Effector memory CD4-positive, alpha-beta T cell (primary cell): ENCODE measurements around the gene POU2F3.

ENCODE experiments used
- DNase-seq, 3 donors: peaks; one replicate each; pipeline ENCODE4 v3.0.0-alpha.2; 2020
- H3K27ac ChIP-seq: 2 replicates; pipeline ENCODE4 v1.7.0; 2013; ENCODE audit warnings: mild to moderate bottlenecking, low read length, moderate library complexity; ENCODE audit not compliant: insufficient read depth, poor library complexity, severe bottlenecking
- H3K27me3 ChIP-seq: replicated peaks from 2 replicates; pipeline ENCODE4 v1.7.0; 2013; ENCODE audit warnings: mild to moderate bottlenecking, low read length; ENCODE audit not compliant: insufficient read depth, control insufficient read depth, poor library complexity, severe bottlenecking
- H3K36me3 ChIP-seq: 2 replicates; pipeline ENCODE4 v1.7.0; 2013; ENCODE audit warnings: mild to moderate bottlenecking, low read length, moderate library complexity; ENCODE audit not compliant: control insufficient read depth, insufficient read depth
- H3K4me1 ChIP-seq: 2 replicates; pipeline ENCODE4 v1.7.0; 2013; ENCODE audit warnings: low read length, mild to moderate bottlenecking; ENCODE audit not compliant: control insufficient read depth, insufficient read depth, poor library complexity, severe bottlenecking
- H3K4me3 ChIP-seq: 2 replicates; pipeline ENCODE4 v1.7.0; 2013; ENCODE audit warnings: low read length, low read depth, mild to moderate bottlenecking; ENCODE audit not compliant: insufficient read depth, poor library complexity, severe bottlenecking
- H3K9me3 ChIP-seq: 2 replicates; pipeline ENCODE4 v1.7.0; 2013; ENCODE audit warnings: mild to moderate bottlenecking, low read length, moderate library complexity; ENCODE audit not compliant: control insufficient read depth

The POU2F3 gene

DNA sequence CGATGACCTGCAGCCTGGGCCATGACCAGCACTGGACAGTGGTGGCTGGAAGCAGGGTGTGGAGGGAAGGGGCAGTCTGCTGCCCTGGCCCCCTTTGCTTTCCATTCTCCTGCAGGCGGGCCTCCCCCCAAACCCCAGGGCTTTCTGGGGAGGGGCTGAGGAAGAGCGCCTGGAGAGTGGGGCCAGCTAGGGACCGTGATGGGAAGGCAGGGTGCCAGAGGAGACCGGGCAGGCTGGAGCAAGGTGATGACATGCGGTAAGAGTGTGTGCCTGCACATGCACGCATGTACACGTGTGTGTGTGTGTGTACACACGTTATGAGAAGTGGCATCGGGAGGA, 21.3 kb upstream of the POU2F3 start:
- no peaks in the 10 kb centered on the region for H3K36me3 ChIP-seq

DNA sequence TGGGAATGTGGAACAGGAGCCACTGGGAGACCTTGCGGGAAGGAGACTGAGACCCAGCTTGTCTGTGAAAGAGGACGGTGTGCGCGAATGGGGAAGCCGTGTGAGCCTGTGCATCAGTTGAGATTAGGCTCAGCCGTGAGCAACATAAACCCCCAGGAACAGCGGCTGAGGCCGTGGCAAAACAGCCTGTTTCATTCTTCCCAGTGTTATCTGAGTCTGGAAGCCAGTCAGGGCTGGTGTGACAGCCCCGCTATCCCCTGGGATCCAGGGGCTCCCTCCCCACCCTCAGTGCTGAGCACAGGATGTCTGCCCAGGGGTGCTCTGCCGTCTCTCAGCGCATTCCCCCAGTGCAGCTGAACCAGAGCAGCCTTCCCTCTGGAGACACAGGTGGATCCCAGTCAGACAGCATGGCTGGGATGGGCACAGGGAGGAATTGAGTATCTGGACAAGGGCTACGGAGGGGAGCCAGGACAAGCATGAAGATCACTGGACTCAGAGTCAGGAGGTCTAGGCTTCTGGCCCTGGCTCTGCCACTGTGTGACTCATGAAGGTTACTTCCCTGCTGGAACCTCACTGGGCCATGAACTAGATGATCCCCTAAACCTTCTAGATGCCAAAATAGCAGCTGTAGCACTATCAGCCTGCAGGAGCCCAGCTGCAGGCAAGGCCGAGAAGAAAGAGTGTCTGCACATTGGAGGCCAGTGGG, 20.6 kb upstream of the POU2F3 start:
- H3K9me3 ChIP-seq, result no peaks in the 10 kb centered on the region
- H3K27ac ChIP-seq, result no peak overlapping the region
- H3K27me3 ChIP-seq, result no peaks in the 10 kb centered on the region
- no peak overlapping the region for H3K4me3 ChIP-seq
- H3K4me1 ChIP-seq, result no peaks in the 10 kb centered on the region
- no peak for DNase-seq
- no peaks in the 10 kb centered on the region for H3K36me3 ChIP-seq

More for the DNA sequence above, 21.3 kb upstream of the POU2F3 start:
- DNase-seq, result no peak
- H3K4me3 ChIP-seq, result no peak overlapping the region
- H3K9me3 ChIP-seq, result no peaks in the 10 kb centered on the region
- H3K27me3 ChIP-seq, result no peaks in the 10 kb centered on the region
- no peaks in the 10 kb centered on the region for H3K4me1 ChIP-seq
- no peak overlapping the region for H3K27ac ChIP-seq

DNA sequence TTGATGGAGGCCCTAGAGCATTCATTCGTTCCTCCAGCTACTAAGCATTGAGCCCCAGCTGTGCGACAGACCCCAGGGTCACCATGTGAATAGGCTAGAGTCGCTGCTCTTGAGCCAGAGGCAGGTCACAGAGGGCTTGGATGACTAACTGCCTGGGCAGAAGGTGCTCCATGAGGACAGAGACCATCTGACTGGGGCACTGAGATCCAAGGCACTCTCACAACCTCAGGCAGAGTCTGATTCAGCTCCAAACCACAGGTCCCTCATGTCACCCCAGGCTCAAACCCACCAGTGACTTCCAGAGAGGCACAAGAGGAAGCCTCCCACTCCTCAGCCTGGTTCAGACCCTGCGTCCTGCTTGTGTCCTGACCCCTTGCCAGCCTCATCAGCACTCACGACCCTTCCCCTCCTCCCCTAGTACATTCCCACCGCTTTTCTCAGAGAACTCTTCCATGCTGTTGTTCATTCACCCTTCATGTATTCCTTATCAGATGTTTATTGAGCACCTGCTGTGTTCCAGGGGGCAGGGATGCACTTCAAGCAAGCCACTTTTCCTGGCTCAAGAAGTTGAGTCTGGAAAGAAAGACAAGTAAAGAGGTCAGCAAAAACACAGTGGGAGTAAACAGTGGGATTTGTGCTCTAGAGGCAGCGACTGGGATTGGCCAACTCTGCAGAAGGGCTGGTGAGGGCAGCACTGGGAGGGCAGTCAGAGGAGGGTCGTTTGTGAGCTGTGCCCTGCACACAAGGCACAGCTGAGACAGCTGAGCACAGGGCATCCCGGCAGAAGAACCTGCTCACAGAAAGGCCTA, 19.8 kb upstream of the POU2F3 start:
- DNase-seq, result no peak
- no peak overlapping the region for H3K4me3 ChIP-seq
- no peaks in the 10 kb centered on the region for H3K9me3 ChIP-seq
- no peaks in the 10 kb centered on the region for H3K4me1 ChIP-seq
- no peaks in the 10 kb centered on the region for H3K36me3 ChIP-seq
- no peaks in the 10 kb centered on the region for H3K27me3 ChIP-seq
- no peak overlapping the region for H3K27ac ChIP-seq

DNA sequence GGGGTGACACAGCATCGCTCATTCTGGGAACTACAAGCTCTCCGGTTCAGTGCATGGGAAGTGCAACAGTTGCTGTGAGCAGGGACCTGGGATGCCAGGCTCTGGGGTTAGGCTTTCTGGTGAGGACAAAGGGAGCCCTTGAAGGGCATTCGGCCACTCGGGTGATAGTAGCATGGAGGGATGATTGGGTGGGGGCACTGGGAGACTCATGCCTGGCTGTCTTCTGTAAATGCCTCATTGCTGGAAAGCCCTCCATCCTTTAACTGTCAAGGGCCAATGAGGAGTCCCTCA, 19.2 kb upstream of the POU2F3 start:
- DNase-seq, result no peak
- Histone ChIP-seq H3K4me3 (no peak overlapping the region), H3K36me3 (no peaks in the 10 kb centered on the region), H3K4me1 (no peaks in the 10 kb centered on the region), H3K27me3 (no peaks in the 10 kb centered on the region), H3K9me3 (no peaks in the 10 kb centered on the region), H3K27ac (no peak overlapping the region)

DNA sequence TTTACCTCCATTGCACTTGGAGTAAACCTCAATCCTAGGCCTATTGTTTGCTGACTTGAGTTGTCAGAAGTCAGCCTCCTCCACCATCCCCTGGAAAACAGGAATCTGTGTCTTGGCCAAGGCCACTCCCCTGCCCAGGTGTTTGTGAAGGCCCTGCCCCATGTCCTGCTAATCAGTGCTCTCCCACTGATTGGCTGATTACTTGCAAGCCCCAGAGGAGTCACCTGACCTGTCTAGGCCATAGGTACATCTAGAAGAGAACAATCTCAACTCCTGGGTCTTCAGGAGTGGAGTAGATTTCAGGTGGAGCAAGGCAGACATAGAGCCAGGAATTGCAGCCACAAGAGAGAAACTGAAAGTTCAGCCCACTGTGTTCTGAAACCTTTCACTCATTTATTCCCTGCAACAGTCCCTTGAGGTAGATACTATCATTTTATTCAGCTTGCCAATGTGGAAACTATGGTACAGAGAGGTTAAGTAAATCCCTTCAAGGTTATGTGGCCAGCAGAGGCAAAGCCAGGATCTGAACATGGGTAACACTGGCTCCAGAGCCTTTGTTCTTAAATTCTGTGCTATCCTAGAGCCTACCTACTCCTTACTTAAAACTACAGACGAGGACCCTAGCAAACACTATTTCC, 18.7 kb upstream of the POU2F3 start:
- no peak overlapping the region for H3K27ac ChIP-seq
- no peak overlapping the region for H3K4me3 ChIP-seq
- H3K27me3 ChIP-seq, result no peaks in the 10 kb centered on the region
- no peaks in the 10 kb centered on the region for H3K4me1 ChIP-seq
- no peak for DNase-seq
- H3K36me3 ChIP-seq, result no peaks in the 10 kb centered on the region
- no peaks in the 10 kb centered on the region for H3K9me3 ChIP-seq

DNA sequence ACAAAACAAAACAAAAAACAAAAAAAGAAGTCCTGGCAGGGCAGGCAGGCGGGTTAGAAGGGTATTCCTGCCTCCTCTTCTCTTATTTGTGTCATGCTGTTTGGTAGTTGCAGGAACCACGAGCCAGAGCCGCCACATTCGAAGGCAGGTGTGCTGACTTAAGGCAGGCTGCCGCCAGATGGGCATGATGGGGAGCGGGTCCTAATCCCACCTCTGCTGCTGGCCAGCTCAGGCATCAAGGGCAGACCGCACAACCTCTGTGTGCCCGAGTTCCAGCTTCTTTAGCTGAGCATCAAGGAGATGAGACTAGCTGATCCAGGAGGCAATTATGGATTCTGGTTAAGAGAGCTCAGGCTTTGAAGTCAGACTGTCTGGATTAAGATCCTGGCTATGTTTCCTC, 17.0 kb upstream of the POU2F3 start:
- Histone ChIP-seq H3K9me3 (no peaks in the 10 kb centered on the region), H3K4me3 (no peak overlapping the region), H3K36me3 (no peaks in the 10 kb centered on the region), H3K4me1 (no peaks in the 10 kb centered on the region), H3K27me3 (no peaks in the 10 kb centered on the region), H3K27ac (no peak overlapping the region)
- no peak for DNase-seq

DNA sequence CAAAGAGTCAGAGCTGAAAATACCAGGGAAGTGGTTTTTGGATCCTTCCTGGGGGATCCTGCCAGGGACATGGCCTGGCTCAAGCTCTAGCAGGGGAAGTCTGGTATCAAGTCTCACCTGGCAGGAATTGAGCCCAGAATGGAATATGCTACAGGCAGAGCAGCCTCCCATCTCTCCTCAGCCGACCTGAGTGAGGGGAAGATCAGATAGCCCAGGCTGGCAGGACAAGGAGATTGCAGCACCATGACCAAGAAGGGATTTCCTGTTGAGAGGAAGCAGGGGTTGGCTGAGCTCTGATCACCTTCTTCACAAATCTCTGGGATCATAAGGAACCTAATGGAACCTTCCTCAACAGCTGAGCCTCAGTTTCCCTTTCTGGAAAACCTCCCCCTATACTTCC, 16.1 kb upstream of the POU2F3 start:
- Histone ChIP-seq H3K27me3 (no peaks in the 10 kb centered on the region), H3K9me3 (no peaks in the 10 kb centered on the region), H3K36me3 (no peaks in the 10 kb centered on the region), H3K4me1 (no peaks in the 10 kb centered on the region), H3K4me3 (no peak overlapping the region), H3K27ac (no peak overlapping the region)
- DNase-seq, result no peak

DNA sequence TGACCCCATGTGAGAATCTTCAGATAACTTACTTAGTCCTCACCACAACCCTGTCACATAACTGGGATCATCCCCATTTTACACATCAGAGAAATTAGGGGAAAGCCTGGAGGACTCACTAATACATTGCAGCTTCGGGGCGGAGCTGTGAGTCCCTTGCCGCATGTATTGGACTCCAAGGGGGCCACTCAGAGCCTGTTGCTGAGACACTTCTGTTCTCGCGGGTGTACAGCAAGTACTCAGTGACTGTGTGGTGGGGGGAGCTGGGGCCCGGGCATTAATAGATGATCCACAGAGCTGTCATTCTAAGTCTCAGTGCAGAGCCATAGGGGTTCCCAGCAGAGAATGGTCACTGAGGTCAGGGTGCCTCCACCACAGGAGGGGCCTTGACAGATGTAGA, 15.6 kb upstream of the POU2F3 start:
- no peaks in the 10 kb centered on the region for H3K9me3 ChIP-seq
- DNase-seq, result no peak
- H3K4me3 ChIP-seq, result no peak overlapping the region
- no peaks in the 10 kb centered on the region for H3K36me3 ChIP-seq
- H3K4me1 ChIP-seq, result no peaks in the 10 kb centered on the region
- no peaks in the 10 kb centered on the region for H3K27me3 ChIP-seq
- H3K27ac ChIP-seq, result no peak overlapping the region

DNA sequence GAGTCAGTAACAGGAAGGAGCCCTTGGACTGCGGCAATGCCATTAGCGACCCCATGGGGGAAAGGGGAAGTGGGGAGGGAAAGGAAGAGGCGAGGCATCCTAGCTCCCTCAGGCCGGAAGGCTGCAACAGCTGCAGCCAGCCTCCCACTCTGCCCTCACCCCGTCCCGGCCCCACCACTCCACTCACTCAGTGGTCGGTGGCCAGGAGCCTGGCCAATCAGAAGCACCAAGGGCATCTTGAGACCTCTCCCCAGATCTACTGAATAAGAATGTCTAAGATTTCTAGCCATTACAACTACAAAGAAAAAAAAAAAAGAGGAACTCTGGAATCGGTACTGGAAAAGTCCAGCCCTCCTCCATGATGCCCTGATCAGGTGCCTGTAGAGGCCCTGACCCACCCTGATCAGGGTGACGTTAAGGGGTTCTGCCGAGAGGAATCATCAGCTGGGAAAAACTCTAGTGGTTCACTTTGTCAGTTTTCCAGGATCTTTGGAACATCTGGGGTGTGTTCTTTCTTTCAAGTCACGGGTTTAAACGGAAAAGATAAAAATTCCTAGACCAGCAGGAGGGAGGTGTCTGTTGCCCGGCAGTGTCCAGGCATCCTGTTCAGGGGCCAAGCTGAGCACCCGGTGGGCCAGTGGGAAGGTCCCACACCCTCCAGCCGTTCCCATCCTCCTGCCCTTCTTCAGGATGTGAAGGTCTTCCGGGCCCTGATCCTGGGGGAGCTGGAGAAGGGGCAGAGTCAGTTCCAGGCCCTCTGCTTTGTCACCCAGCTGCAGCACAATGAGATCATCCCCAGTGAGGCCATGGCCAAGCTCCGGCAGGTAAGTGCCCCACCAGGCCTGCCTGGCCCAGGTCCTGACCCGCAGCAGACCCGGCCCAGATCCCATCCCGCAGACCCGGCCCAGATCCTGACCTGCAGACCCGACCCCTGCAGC, 14.7 kb upstream of the POU2F3 start:
- Histone ChIP-seq H3K9me3 (no peaks in the 10 kb centered on the region), H3K36me3 (no peaks in the 10 kb centered on the region), H3K27me3 (no peaks in the 10 kb centered on the region), H3K4me3 (no peak overlapping the region), H3K4me1 (no peaks in the 10 kb centered on the region), H3K27ac (no peak overlapping the region)
- DNase-seq, result no peak
